ENCODE data around the gene FBXL17. TPM values are rescaled to one million over a fixed set of nuclear protein-coding genes. Genes with fewer than 3 reads are reported as not detected.
"Not testable (repeated sequence)": the region's sequence is repeated elsewhere in the genome, so short reads cannot be mapped to it uniquely, and the experiment has no call there.

The FBXL17 gene
- total RNA-seq, 1 experiment from 2014 or later, result 3.5 TPM

- peaks cover 8% of the 10 kb centered on the region for H3K9me3 Mint-ChIP-seq
Observed at GRCh38 chr5:108167174-108167573, 214.7 kb downstream of the FBXL17 start.

GRCh38 chr5:108164574-108164973 is 217.3 kb downstream of the FBXL17 start:
- Mint-ChIP-seq H3K36me3 (no peaks in the 10 kb centered on the region), H3K27me3 (ENCODE audit: low read depth) (no peaks in the 10 kb centered on the region), H3K4me3 (no peak overlapping the region), H3K4me1 (no peaks in the 10 kb centered on the region), H3K27ac (no peak overlapping the region), H3K9me3 (no peaks in the 10 kb centered on the region)
- POLR2A ChIA-PET, result no interaction called here
- CTCF ChIA-PET, result no interaction called here
- DNase-seq (ENCODE audit: low spot score), result no peak
- ATAC-seq, result no peak
- TF ChIP-seq MLX (CRISPR knock-in tag; IDR thresholded peaks at IDR 0.05), result no peak
- no peak for TF ChIP-seq ZBTB21 (CRISPR knock-in tag; IDR thresholded peaks at IDR 0.05; ENCODE audit: borderline replicate concordance)
- TF ChIP-seq, protein P1, sequence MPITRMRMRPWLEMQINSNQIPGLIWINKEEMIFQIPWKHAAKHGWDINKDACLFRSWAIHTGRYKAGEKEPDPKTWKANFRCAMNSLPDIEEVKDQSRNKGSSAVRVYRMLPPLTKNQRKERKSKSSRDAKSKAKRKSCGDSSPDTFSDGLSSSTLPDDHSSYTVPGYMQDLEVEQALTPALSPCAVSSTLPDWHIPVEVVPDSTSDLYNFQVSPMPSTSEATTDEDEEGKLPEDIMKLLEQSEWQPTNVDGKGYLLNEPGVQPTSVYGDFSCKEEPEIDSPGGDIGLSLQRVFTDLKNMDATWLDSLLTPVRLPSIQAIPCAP (CRISPR knock-in tag; IDR thresholded peaks at IDR 0.05), result no peak
- no peak for TF ChIP-seq TEAD1 (CRISPR knock-in tag; IDR thresholded peaks at IDR 0.05)
- no peak for TF ChIP-seq KAT7 (CRISPR knock-in tag; IDR thresholded peaks at IDR 0.05; ENCODE audit: borderline replicate concordance)
- TF ChIP-seq FOXP1 (CRISPR knock-in tag; IDR thresholded peaks at IDR 0.05; ENCODE audit: borderline replicate concordance), result no peak
- no peak for TF ChIP-seq CBFB (CRISPR knock-in tag; IDR thresholded peaks at IDR 0.05; ENCODE audit: low read depth)
- TF ChIP-seq PREB (CRISPR knock-in tag; IDR thresholded peaks at IDR 0.05; ENCODE audit: borderline replicate concordance), result no peak
- no peak for TF ChIP-seq RELA (CRISPR knock-in tag; IDR thresholded peaks at IDR 0.05; ENCODE audit: borderline replicate concordance)

More at GRCh38 chr5:108167174-108167573, 214.7 kb downstream of the FBXL17 start:
- Mint-ChIP-seq H3K4me3 (no peak overlapping the region), H3K27me3 (ENCODE audit: low read depth) (no peaks in the 10 kb centered on the region), H3K4me1 (no peaks in the 10 kb centered on the region), H3K27ac (no peak overlapping the region), H3K36me3 (peaks cover 9% of the 10 kb centered on the region)
- DNase-seq (ENCODE audit: low spot score), result no peak
- ChIA-PET POLR2A (no interaction called here), CTCF (no interaction called here)
- no peak for ATAC-seq
- TF ChIP-seq SP1 (CRISPR knock-in tag; conservative IDR thresholded peaks at IDR 0.05) (no peak), CREM (CRISPR knock-in tag; IDR thresholded peaks at IDR 0.05) (no peak), HMGA2 (CRISPR knock-in tag; IDR thresholded peaks at IDR 0.05) (no peak), TEAD1 (CRISPR knock-in tag; IDR thresholded peaks at IDR 0.05) (no peak), PRRX2 (CRISPR knock-in tag; IDR thresholded peaks at IDR 0.05) (no peak), MLX (CRISPR knock-in tag; IDR thresholded peaks at IDR 0.05) (no peak), TEAD4 (CRISPR knock-in tag; IDR thresholded peaks at IDR 0.05) (no peak), ZNF219 (CRISPR knock-in tag; IDR thresholded peaks at IDR 0.05; ENCODE audit: borderline replicate concordance) (no peak), ZNF232 (CRISPR knock-in tag; IDR thresholded peaks at IDR 0.05) (no peak), CTCF (IDR thresholded peaks at IDR 0.05) (no peak), SMAD3 (CRISPR knock-in tag; IDR thresholded peaks at IDR 0.05; ENCODE audit: borderline replicate concordance) (no peak), ZNF121 (CRISPR knock-in tag; IDR thresholded peaks at IDR 0.05) (no peak), ELF4 (CRISPR knock-in tag; IDR thresholded peaks at IDR 0.05; ENCODE audit: low read depth) (no peak), NFE2L1 (CRISPR knock-in tag; IDR thresholded peaks at IDR 0.05) (no peak), NR1H2 (CRISPR knock-in tag; IDR thresholded peaks at IDR 0.05) (no peak), TCF7 (CRISPR knock-in tag; IDR thresholded peaks at IDR 0.05; ENCODE audit: low read depth) (no peak), USF1 (CRISPR knock-in tag; IDR thresholded peaks at IDR 0.05) (no peak)
- TF ChIP-seq, protein P2, sequence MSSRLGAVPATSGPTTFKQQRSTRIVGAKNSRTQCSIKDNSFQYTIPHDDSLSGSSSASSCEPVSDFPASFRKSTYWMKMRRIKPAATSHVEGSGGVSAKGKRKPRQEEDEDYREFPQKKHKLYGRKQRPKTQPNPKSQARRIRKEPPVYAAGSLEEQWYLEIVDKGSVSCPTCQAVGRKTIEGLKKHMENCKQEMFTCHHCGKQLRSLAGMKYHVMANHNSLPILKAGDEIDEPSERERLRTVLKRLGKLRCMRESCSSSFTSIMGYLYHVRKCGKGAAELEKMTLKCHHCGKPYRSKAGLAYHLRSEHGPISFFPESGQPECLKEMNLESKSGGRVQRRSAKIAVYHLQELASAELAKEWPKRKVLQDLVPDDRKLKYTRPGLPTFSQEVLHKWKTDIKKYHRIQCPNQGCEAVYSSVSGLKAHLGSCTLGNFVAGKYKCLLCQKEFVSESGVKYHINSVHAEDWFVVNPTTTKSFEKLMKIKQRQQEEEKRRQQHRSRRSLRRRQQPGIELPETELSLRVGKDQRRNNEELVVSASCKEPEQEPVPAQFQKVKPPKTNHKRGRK (CRISPR knock-in tag; IDR thresholded peaks at IDR 0.05; ENCODE audit: borderline replicate concordance), result no peak
- TF ChIP-seq, protein P3, sequence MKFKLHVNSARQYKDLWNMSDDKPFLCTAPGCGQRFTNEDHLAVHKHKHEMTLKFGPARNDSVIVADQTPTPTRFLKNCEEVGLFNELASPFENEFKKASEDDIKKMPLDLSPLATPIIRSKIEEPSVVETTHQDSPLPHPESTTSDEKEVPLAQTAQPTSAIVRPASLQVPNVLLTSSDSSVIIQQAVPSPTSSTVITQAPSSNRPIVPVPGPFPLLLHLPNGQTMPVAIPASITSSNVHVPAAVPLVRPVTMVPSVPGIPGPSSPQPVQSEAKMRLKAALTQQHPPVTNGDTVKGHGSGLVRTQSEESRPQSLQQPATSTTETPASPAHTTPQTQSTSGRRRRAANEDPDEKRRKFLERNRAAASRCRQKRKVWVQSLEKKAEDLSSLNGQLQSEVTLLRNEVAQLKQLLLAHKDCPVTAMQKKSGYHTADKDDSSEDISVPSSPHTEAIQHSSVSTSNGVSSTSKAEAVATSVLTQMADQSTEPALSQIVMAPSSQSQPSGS (CRISPR knock-in tag; IDR thresholded peaks at IDR 0.05; ENCODE audit: borderline replicate concordance, low read depth), result no peak

DNA sequence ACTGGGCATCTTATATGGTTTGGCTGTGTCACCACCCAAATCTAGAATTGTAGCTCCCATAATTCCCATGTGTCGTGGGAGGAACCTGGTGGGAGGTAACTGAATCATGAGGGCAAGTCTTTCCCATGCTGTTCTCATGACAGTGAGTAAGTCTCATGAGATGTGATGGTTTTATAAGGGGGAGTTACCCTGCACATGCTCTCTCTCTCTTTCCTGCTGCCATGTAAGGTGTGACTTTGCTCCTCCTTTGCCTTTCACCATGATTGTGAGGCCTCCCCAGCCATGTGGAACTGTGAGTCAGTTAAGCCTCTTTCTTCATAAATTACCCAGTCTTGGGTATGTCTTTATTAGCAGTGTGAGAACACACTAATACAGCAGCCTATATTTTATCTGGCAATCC is 229.0 kb downstream of the FBXL17 start:
- H3K4me3 Mint-ChIP-seq; DNase-seq (ENCODE audit: low spot score); ATAC-seq; H3K4me1 Mint-ChIP-seq; H3K36me3 Mint-ChIP-seq; CTCF ChIA-PET; POLR2A ChIA-PET; H3K27ac Mint-ChIP-seq; H3K27me3 Mint-ChIP-seq (ENCODE audit: low read depth): not testable (repeated sequence)
- H3K9me3 Mint-ChIP-seq, result peaks cover 10% of the 10 kb centered on the region

All from WTC11 (cell line).